CD4-positive, CD25-positive, alpha-beta regulatory T cell (primary cell): ENCODE results near the gene A4GALT. TPM values are rescaled to one million over a fixed set of nuclear protein-coding genes. Genes with fewer than 3 reads are reported as not detected.

Experiments
- ATAC-seq, 2 donors: fragments of 150-1000 bp; cut with Tn5 transposase; one replicate each; pipeline ENCODE4 v1.10.0; 2021; ENCODE audit warnings: low read depth in 2 of 2, moderate number of reproducible peaks in 2 of 2, moderate library complexity in 1 of 2
- DNase-seq, 3 donors: peaks; one replicate each; pipeline versions ENCODE4 v3.0.0 to v3.0.0-alpha.2; 2012 to 2022; ENCODE audit warnings: mixed read lengths in 1 of 3
- H3K27ac ChIP-seq: one replicate; pipeline ENCODE4 v1.7.0; 2013; ENCODE audit warnings: mild to moderate bottlenecking, low read length; ENCODE audit not compliant: insufficient read depth, poor library complexity, severe bottlenecking
- H3K27me3 ChIP-seq: one replicate; pipeline ENCODE4 v1.7.0; 2013; ENCODE audit warnings: low read length; ENCODE audit not compliant: control insufficient read depth, insufficient read depth
- H3K36me3 ChIP-seq: one replicate; pipeline ENCODE4 v1.7.0; 2013; ENCODE audit warnings: mild to moderate bottlenecking, low read length, moderate library complexity; ENCODE audit not compliant: control insufficient read depth, insufficient read depth
- H3K4me1 ChIP-seq: 2 replicates; pipeline ENCODE4 v1.7.0; 2013; ENCODE audit warnings: mild to moderate bottlenecking, low read length; ENCODE audit not compliant: insufficient read depth, control insufficient read depth, poor library complexity, severe bottlenecking
- H3K4me3 ChIP-seq: one replicate; pipeline ENCODE4 v1.7.0; 2013; ENCODE audit warnings: low read depth, mild to moderate bottlenecking, low read length, moderate library complexity
- H3K9me3 ChIP-seq, 2 experiments: 1 replicate in 1 of 2; 2 replicates in 1 of 2; pipeline ENCODE4 v1.7.0; 2013; ENCODE audit warnings: low read length in 2 of 2, mild to moderate bottlenecking in 1 of 2, moderate library complexity in 1 of 2; ENCODE audit not compliant: control insufficient read depth in 2 of 2
- H3K27ac Mint-ChIP-seq, 3 donors: one replicate each; pipeline ENCODE4 v1.8.0; 2020 to 2022; ENCODE audit warnings: mild to moderate bottlenecking in 3 of 3, mixed read lengths in 3 of 3, moderate library complexity in 2 of 3
- H3K27me3 Mint-ChIP-seq: one replicate; pipeline ENCODE4 v1.8.0; 2022; ENCODE audit warnings: mild to moderate bottlenecking, mixed read lengths
- H3K36me3 Mint-ChIP-seq: one replicate; pipeline ENCODE4 v1.8.0; 2020; ENCODE audit warnings: mixed read lengths
- H3K4me1 Mint-ChIP-seq, 4 donors: one replicate each; pipeline ENCODE4 v1.8.0; 2020 to 2022; ENCODE audit warnings: mixed read lengths in 4 of 4, mild to moderate bottlenecking in 1 of 4
- H3K4me3 Mint-ChIP-seq, 4 donors: one replicate each; pipeline ENCODE4 v1.8.0; 2020 to 2022; ENCODE audit warnings: mild to moderate bottlenecking in 4 of 4, mixed read lengths in 4 of 4, moderate library complexity in 3 of 4
- H3K9me3 Mint-ChIP-seq, 7 donors: one replicate each; pipeline ENCODE4 v1.8.0; 2020 to 2022; ENCODE audit warnings: mixed read lengths in 7 of 7, mild to moderate bottlenecking in 3 of 7, moderate library complexity in 2 of 7
- polyA plus RNA-seq, 4 donors: library from polyadenylated mRNA; unstranded; fragments of 300-500 nt; fragmentation: Illumina TruSeq; gene quantifications; one replicate each; pipeline ENCODE4 v1.2.3, GENCODE V29; 2021
- total RNA-seq: library from RNA; stranded (reverse); gene quantifications from one replicate; pipeline ENCODE4 v1.2.3, GENCODE V29; 2022

The A4GALT gene
- total and polyA plus RNA-seq, 5 donors from 2014 or later, result not detected

DNA sequence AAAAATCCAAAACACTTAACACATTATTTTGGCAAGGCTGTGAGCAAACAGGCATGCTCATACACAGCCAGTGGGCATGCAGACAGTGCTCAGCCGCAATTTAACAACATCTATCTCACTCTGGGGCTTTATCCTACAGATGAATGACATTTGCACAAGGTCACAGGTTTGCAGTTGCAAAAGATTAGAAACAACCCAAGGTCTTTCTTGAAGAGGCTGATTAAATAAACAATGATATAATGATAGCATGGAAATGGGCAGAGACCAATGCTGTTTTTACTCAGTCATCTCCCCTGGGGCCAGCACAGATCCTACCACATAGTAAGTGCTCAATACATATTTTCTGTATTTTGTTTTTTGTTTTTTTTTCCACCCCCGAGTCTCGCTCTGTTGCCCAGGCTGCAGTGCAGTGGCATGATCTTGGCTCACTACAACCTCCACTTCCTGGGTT, 9.4 kb downstream of the A4GALT start:
- Mint-ChIP-seq H3K27ac (no peak overlapping the region), H3K4me1 (no peaks in the 10 kb centered on the region), H3K4me3 (no peak overlapping the region), H3K9me3 (peaks cover 0 to 13% (median 3%) of the 10 kb centered on the region in 7 donors), H3K27me3 (peaks cover 23% of the 10 kb centered on the region), H3K36me3 (no peaks in the 10 kb centered on the region)
- Histone ChIP-seq H3K4me1 (no peaks in the 10 kb centered on the region), H3K36me3 (no peaks in the 10 kb centered on the region), H3K27me3 (no peaks in the 10 kb centered on the region), H3K9me3 (peaks cover 8% of the 10 kb centered on the region in 2 experiments), H3K4me3 (no peak overlapping the region), H3K27ac (no peak overlapping the region)
- DNase-seq, result no peak
- ATAC-seq, result no peak

DNA sequence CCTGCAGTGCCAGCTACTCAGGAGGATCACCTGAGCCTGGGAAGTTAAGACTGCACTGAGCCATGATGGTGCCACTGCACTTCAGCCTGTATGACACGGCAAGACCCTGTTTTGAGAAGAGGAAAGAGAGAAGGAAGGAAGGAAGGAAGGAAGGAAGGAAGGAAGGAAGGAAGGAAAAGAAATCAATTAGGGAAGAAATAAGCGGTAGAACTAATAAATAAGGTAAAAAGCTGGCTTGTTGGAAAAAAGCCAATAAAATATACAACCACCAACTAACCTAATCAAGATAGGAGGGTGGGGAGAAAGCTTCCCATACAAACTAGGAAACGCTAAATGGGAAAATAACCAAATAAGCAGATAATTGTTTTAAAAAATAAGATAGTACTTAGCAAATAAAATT, 12.3 kb downstream of the A4GALT start:
- H3K4me3 Mint-ChIP-seq, result no peak overlapping the region
- peaks cover 14% of the 10 kb centered on the region for H3K27me3 Mint-ChIP-seq
- Histone ChIP-seq H3K36me3 (no peaks in the 10 kb centered on the region), H3K9me3 (peaks cover 8% of the 10 kb centered on the region in 2 experiments), H3K27me3 (no peaks in the 10 kb centered on the region), H3K27ac (no peak overlapping the region), H3K4me1 (no peaks in the 10 kb centered on the region), H3K4me3 (no peak overlapping the region)
- ATAC-seq (no peak), DNase-seq (no peak)
- H3K36me3 Mint-ChIP-seq, result no peaks in the 10 kb centered on the region
- no peak overlapping the region for H3K27ac Mint-ChIP-seq
- peaks cover 0 to 13% (median 3%) of the 10 kb centered on the region in 7 donors for H3K9me3 Mint-ChIP-seq
- H3K4me1 Mint-ChIP-seq, result no peaks in the 10 kb centered on the region

DNA sequence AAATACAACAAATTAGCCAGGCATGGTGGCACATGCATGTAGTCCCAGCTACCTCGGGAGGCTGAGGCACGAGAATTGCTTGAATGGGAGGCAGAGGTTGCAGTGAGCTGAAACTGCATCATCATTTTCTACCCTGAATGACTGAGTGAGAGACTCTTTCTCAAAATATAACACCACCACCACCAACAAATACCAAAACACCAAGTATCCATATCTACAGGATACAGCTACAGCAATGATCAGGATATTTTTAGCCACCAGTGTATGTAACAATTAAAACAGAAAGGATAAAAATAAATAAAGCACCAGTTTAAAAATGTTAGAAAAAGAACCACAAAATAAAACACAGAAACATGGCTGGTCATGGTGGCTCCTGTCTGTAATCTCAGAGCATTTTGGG, 13.2 kb downstream of the A4GALT start:
- H3K9me3 ChIP-seq, result peaks cover 8% of the 10 kb centered on the region in 2 experiments
- no peak overlapping the region for H3K4me3 ChIP-seq
- ATAC-seq (no peak), DNase-seq (no peak)
- no peaks in the 10 kb centered on the region for H3K4me1 ChIP-seq
- no peaks in the 10 kb centered on the region for H3K36me3 ChIP-seq
- Mint-ChIP-seq H3K27me3 (peaks cover 14% of the 10 kb centered on the region), H3K27ac (no peak overlapping the region), H3K4me1 (no peaks in the 10 kb centered on the region), H3K4me3 (no peak overlapping the region), H3K9me3 (peaks cover 0 to 13% (median 1%) of the 10 kb centered on the region in 7 donors), H3K36me3 (no peaks in the 10 kb centered on the region)
- no peaks in the 10 kb centered on the region for H3K27me3 ChIP-seq
- no peak overlapping the region for H3K27ac ChIP-seq

DNA sequence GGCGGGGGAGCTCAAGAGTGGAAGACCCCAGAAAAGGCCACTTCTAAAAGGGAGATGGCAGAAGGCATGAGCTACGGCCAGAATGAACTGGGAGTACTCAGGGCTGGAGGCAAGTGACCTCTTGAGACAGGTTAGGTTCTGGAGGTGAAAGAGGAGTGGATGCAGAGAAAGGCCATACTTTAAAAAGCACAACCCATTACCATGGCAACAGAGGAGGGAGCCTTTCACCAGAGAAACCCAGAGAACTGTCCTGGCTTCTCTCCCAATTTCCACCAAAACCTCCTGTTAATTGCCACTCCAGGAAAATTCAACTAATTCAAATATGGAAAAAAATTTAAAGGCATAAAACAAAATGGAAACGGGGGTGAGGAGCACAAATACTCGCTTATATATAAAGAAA, 15.8 kb downstream of the A4GALT start:
- Histone ChIP-seq H3K36me3 (no peaks in the 10 kb centered on the region), H3K4me1 (no peaks in the 10 kb centered on the region), H3K27ac (no peak overlapping the region), H3K4me3 (no peak overlapping the region), H3K9me3 (peaks cover 5% of the 10 kb centered on the region in 2 experiments), H3K27me3 (no peaks in the 10 kb centered on the region)
- no peak overlapping the region for H3K27ac Mint-ChIP-seq
- DNase-seq (no peak), ATAC-seq (no peak)
- peaks cover 9% of the 10 kb centered on the region for H3K27me3 Mint-ChIP-seq
- no peaks in the 10 kb centered on the region for H3K4me1 Mint-ChIP-seq
- H3K4me3 Mint-ChIP-seq, result no peak overlapping the region
- no peaks in the 10 kb centered on the region for H3K36me3 Mint-ChIP-seq
- H3K9me3 Mint-ChIP-seq, result peaks cover 0 to 7% (median 3%) of the 10 kb centered on the region in 7 donors

DNA sequence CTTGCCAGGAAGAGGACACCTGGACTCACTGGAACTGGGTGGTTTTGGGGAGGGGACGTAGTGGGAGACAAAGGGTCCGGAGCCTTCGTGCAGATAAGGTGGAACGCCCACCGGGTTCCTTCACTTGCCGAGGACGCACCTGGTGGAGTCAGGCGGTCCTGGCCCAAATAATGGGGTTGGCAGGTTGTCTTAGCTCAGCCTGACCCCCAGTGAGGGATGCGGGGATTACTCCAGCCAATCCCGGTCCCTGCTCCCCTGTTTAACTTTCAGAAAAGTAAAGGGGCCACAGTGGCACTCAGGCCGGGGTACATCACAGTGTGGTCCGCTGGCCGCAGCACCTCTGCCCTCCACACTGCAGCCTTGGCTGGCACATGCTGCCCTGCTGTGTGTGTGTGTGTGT, 18.0 kb downstream of the A4GALT start:
- Histone ChIP-seq H3K9me3 (no peaks in the 10 kb centered on the region), H3K27me3 (no peaks in the 10 kb centered on the region), H3K4me3 (no peak overlapping the region), H3K36me3 (no peaks in the 10 kb centered on the region), H3K4me1 (no peaks in the 10 kb centered on the region), H3K27ac (no peak overlapping the region)
- no peak overlapping the region for H3K27ac Mint-ChIP-seq
- ATAC-seq, result no peak
- H3K9me3 Mint-ChIP-seq, result peaks cover 0 to 2% (median 0%) of the 10 kb centered on the region in 7 donors
- DNase-seq, result no peak
- peaks cover 5% of the 10 kb centered on the region for H3K27me3 Mint-ChIP-seq
- no peaks in the 10 kb centered on the region for H3K36me3 Mint-ChIP-seq
- no peaks in the 10 kb centered on the region for H3K4me1 Mint-ChIP-seq
- no peak overlapping the region for H3K4me3 Mint-ChIP-seq

DNA sequence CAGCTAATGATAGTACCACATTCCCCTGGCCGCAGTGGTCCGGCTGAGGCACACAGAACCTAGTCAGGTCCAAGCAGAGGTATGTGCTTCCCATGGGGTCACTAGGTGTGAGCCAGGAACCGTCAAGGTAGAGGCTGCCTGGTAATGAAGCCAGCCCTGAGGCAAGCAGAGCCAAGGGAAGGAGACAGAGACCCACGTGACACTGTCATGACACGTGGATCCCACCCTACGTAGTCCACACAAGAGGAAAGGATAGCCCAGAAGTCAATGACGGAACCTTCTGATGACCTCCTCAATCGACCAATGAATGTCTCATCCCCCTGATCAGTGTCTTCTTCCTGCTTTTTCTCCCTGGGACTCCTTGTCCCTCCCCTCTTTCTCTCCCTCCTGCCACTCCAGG, 19.0 kb downstream of the A4GALT start:
- H3K36me3 Mint-ChIP-seq, result no peaks in the 10 kb centered on the region
- no peaks in the 10 kb centered on the region for H3K9me3 ChIP-seq

DNA sequence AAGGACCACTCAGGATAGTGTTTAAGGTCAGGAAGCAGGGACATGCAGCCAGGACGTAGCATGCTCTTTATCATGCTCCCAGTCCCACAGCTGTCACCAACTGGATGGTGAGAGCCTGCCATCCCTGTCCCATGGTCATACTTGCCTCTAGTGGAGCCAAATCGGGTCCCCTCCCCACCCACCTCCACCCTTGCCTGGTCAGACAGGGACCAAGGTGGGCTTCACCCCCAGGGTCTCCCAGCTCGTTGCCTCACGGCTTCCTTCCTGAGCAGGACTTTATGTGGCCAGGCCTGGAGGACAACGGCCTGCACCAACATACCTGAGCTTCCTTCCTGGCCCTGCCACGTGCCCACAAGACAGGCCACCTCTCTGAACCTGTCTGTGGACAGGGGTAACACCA, 19.8 kb downstream of the A4GALT start:
- Mint-ChIP-seq H3K4me3 (no peak overlapping the region), H3K36me3 (no peaks in the 10 kb centered on the region), H3K27ac (no peak overlapping the region), H3K4me1 (no peaks in the 10 kb centered on the region), H3K27me3 (no peaks in the 10 kb centered on the region), H3K9me3 (peaks cover 0 to 2% (median 0%) of the 10 kb centered on the region in 7 donors)
- no peaks in the 10 kb centered on the region for H3K36me3 ChIP-seq
- no peaks in the 10 kb centered on the region for H3K9me3 ChIP-seq
- H3K27ac ChIP-seq, result no peak overlapping the region
- no peak for DNase-seq
- no peak overlapping the region for H3K4me3 ChIP-seq
- no peak for ATAC-seq
- no peaks in the 10 kb centered on the region for H3K4me1 ChIP-seq
- H3K27me3 ChIP-seq, result no peaks in the 10 kb centered on the region

More for the DNA sequence above, 19.0 kb downstream of the A4GALT start:
- H3K27ac ChIP-seq, result no peak overlapping the region
- H3K4me1 Mint-ChIP-seq, result no peaks in the 10 kb centered on the region
- DNase-seq (no peak), ATAC-seq (no peak)
- no peaks in the 10 kb centered on the region for H3K36me3 ChIP-seq
- H3K4me1 ChIP-seq, result no peaks in the 10 kb centered on the region
- H3K4me3 ChIP-seq, result no peak overlapping the region
- H3K27ac Mint-ChIP-seq, result no peak overlapping the region
- peaks cover 0 to 2% (median 0%) of the 10 kb centered on the region in 7 donors for H3K9me3 Mint-ChIP-seq
- H3K27me3 Mint-ChIP-seq, result no peaks in the 10 kb centered on the region
- H3K4me3 Mint-ChIP-seq, result no peak overlapping the region
- H3K27me3 ChIP-seq, result no peaks in the 10 kb centered on the region

DNA sequence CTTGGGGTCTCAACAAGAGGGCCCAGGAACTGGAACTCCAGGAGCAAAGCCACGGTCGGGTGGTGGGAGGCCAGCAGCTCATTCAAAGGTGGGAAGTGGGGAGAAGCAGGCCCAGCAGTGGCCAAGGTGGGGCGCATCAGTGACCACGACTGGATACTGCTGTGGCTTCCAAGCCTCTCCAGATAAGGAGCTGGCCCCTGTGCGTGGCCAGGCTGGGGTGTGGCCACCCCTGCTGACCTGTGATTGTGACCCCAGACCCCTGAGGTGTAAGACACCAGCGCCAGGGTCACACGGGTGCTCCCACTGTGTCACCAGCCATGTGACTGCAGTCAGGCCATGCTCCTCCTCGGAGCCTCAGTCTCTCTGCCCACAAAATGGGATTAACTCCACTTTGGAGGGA, 20.3 kb downstream of the A4GALT start:
- H3K36me3 ChIP-seq, result no peaks in the 10 kb centered on the region
- H3K27ac ChIP-seq, result no peak overlapping the region
- no peaks in the 10 kb centered on the region for H3K4me1 Mint-ChIP-seq
- H3K4me1 ChIP-seq, result no peaks in the 10 kb centered on the region
- no peaks in the 10 kb centered on the region for H3K36me3 Mint-ChIP-seq
- no peak overlapping the region for H3K27ac Mint-ChIP-seq
- no peak overlapping the region for H3K4me3 ChIP-seq
- peaks cover 0 to 2% (median 0%) of the 10 kb centered on the region in 7 donors for H3K9me3 Mint-ChIP-seq
- H3K4me3 Mint-ChIP-seq, result no peak overlapping the region
- DNase-seq (no peak), ATAC-seq (no peak)
- H3K9me3 ChIP-seq, result no peaks in the 10 kb centered on the region
- H3K27me3 Mint-ChIP-seq, result no peaks in the 10 kb centered on the region
- H3K27me3 ChIP-seq, result no peaks in the 10 kb centered on the region
